K562 (cell line): ENCODE data around the gene CLCA1. TPM values are rescaled to one million over a fixed set of nuclear protein-coding genes. Genes with fewer than 3 reads are reported as not detected.
A peak's percentile ranks its signal among the peaks of the same experiment; 100 is the strongest.

ENCODE experiments used
- CGGBP1 ChIP-seq: fragments of 250-450 bp; sonication (Bioruptor Pico); IDR thresholded peaks from 2 replicates; pipeline ENCODE4 v1.9.0; 2021; ENCODE audit warnings: mild to moderate bottlenecking
- CREB3 ChIP-seq: fragments of 450-650 bp; conservative IDR thresholded peaks from 2 replicates; pipeline ENCODE4 v1.6.1; 2016; ENCODE audit warnings: missing genetic modification characterization, low read depth, mild to moderate bottlenecking, missing compliant biosample characterization, moderate library complexity
- ID3 ChIP-seq, 2 experiments: fragments of 250-450 bp in 1 of 2; fragments of 450-650 bp in 1 of 2; sonication (Bioruptor Pico) in 1 of 2; IDR thresholded peaks; 2 replicates each; pipeline versions ENCODE4 v1.6.1 to v1.8.0; 2016 to 2021; ENCODE audit warnings: mild to moderate bottlenecking in 2 of 2, moderate library complexity in 2 of 2, missing compliant biosample characterization in 1 of 2, missing genetic modification characterization in 1 of 2
- KAT2B ChIP-seq: IDR thresholded peaks from one replicate; pipeline ENCODE4 v1.6.1; 2012; ENCODE audit warnings: low read depth, mild to moderate bottlenecking, control low read depth, inconsistent platforms, low read length, moderate library complexity
- NFE2 ChIP-seq: IDR thresholded peaks from 2 replicates; pipeline ENCODE4 v1.6.1; 2014; ENCODE audit warnings: antibody characterized with exemption, low read depth
- NR2C2 ChIP-seq, 2 experiments: fragments of 200-800 bp in 1 of 2; sonication (Bioruptor generic) in 1 of 2; sonication (generic) in 1 of 2; formaldehyde crosslinking in 1 of 2; IDR thresholded peaks; 2 replicates each; pipeline versions ENCODE4 v1.6.1 to v1.8.0; 2016 to 2022; ENCODE audit warnings: mild to moderate bottlenecking in 1 of 2, missing compliant biosample characterization in 1 of 2, missing genetic modification characterization in 1 of 2, missing genetic modification reagents in 1 of 2
- PKNOX1 ChIP-seq: fragments of 450-650 bp; IDR thresholded peaks from 2 replicates; pipeline ENCODE4 v1.6.1; 2016
- TFE3 ChIP-seq: fragments of 450-650 bp; formaldehyde crosslinking; IDR thresholded peaks from 2 replicates; pipeline ENCODE4 v1.4.0; 2020; ENCODE audit warnings: mild to moderate bottlenecking, mixed read lengths
- THAP12 ChIP-seq: fragments of 250-450 bp; sonication (Bioruptor Pico); IDR thresholded peaks from 2 replicates; pipeline ENCODE4 v1.9.0; 2021; ENCODE audit warnings: mild to moderate bottlenecking, inconsistent platforms
- ZNF431 ChIP-seq: sonication (generic); formaldehyde crosslinking; IDR thresholded peaks from 2 replicates; pipeline ENCODE4 v1.8.0; 2022; ENCODE audit warnings: mild to moderate bottlenecking, missing genetic modification reagents
- ZSCAN29 ChIP-seq: fragments of 450-650 bp; IDR thresholded peaks from 2 replicates; pipeline ENCODE4 v1.6.1; 2017
- polyA plus RNA-seq, 8 experiments: library from polyadenylated mRNA; depleted of rRNA in 4 of 8; stranded (reverse) in 5 of 8; unstranded in 3 of 8; fragments of >200 nt; fragmentation: Nextera tagmentation in 2 of 8; fragmentation: Illumina TruSeq in 1 of 8; extraction: Ambion mirVana in 2 of 8; extraction: Trizol in 1 of 8; gene quantifications; 2 replicates each; pipeline versions ENCODE4 v1.2.1 to v1.2.3, GENCODE V29; 2011 to 2014; ENCODE audit warnings: inconsistent platforms in 1 of 8, missing spikeins in 1 of 8
- total RNA-seq, 7 experiments: library from RNA; depleted of rRNA in 6 of 7; stranded (reverse); fragments of >200 nt in 6 of 7; fragmentation: Illumina TruSeq in 2 of 7; extraction: Trizol in 2 of 7; gene quantifications; 2 replicates each; pipeline versions ENCODE4 v1.2.1 to v1.2.3, GENCODE V29; 2011 to 2021; ENCODE audit warnings: low replicate concordance in 1 of 7

The CLCA1 gene
- total and polyA plus RNA-seq, 9 of the 15 experiments (the other 6 are each of a cell fraction or from before 2014, with no cell fraction given): 0.03 to 0.08 (median 0.04) TPM; not detected in 6

- TF ChIP-seq PKNOX1 (no peak), KAT2B (no peak), CREB3 (tag) (no peak), TFE3 (CRISPR knock-in tag) (no peak), CGGBP1 (no peak), NFE2 (0 out of 2 replicates have a peak, but pooled peaks have one; percentile 31), THAP12 (CRISPR knock-in tag) (no peak), ZSCAN29 (no peak), NR2C2 (CRISPR knock-in tag; IDR thresholded peaks at IDR 0.05) (no peak), NR2C2 (tag; IDR thresholded peaks at IDR 0.05) (peak; percentile 36; the same call in 1 of the 2 replicates), ZNF431 (CRISPR knock-in tag) (no peak), ID3 (CRISPR knock-in tag; IDR thresholded peaks at IDR 0.05) (no peak), ID3 (tag; IDR thresholded peaks at IDR 0.05) (no peak)
- TF ChIP-seq, all 486 proteins: peak for 31
Observed at GRCh38 chr1:86429835-86430234, 38.9 kb upstream of the CLCA1 start (continued).
